GM12892 (cell line): Measurements from ENCODE around the gene OMG.

Experiments
- DNase-seq: peaks from one replicate; pipeline ENCODE4 v3.0.0; 2011; ENCODE audit not compliant: insufficient read length
- FAIRE-seq: peaks from 2 replicates; lab custom pipeline; 2011; peaks lifted over from hg19 to GRCh38; lab: Jason Lieb, UNC
- POLR2A ChIP-seq: IDR thresholded peaks from 2 replicates; pipeline ENCODE4 v1.6.1; 2011; ENCODE audit warnings: low read depth, low read length, control low read depth
- POLR2AphosphoS5 ChIP-seq: IDR thresholded peaks from 2 replicates; pipeline ENCODE4 v1.6.1; 2011; ENCODE audit warnings: low read depth, low read length, control low read depth
- TAF1 ChIP-seq: IDR thresholded peaks from 2 replicates; pipeline ENCODE4 v1.6.1; 2011; ENCODE audit warnings: low read depth, mild to moderate bottlenecking, control low read depth, low read length, borderline replicate concordance

The OMG gene

GRCh38 chr17:31251970-31252328 lies 45.1 kb downstream of the OMG start:
- FAIRE-seq (no peak), DNase-seq (no peak)
- TF ChIP-seq POLR2A (no peak), TAF1 (no peak), POLR2AphosphoS5 (no peak)

- no peak for TF ChIP-seq TAF1
- TF ChIP-seq POLR2AphosphoS5: no peak
- no peak for TF ChIP-seq POLR2A
- no peak for DNase-seq
- peak; percentile 5 for FAIRE-seq
Observed at GRCh38 chr17:31251105-31251969, 45.7 kb downstream of the OMG start.

GRCh38 chr17:31250229-31250628 lies 46.8 kb downstream of the OMG start:
- DNase-seq: peak; percentile 7
- peak; percentile 77 for FAIRE-seq
- TF ChIP-seq POLR2A: no peak
- TF ChIP-seq TAF1: no peak
- no peak for TF ChIP-seq POLR2AphosphoS5

- DNase-seq (no peak), FAIRE-seq (no peak)
- TF ChIP-seq POLR2A (no peak), POLR2AphosphoS5 (no peak), TAF1 (no peak)
Observed at GRCh38 chr17:31249835-31250141, 47.3 kb downstream of the OMG start.

- DNase-seq: no peak
- no peak for TF ChIP-seq TAF1
- no peak for TF ChIP-seq POLR2A
- no peak for TF ChIP-seq POLR2AphosphoS5
- no peak for FAIRE-seq
Observed at GRCh38 chr17:31248986-31249834, 47.8 kb downstream of the OMG start.
